BJ (cell line): ENCODE measurements around the gene CAMSAP2. TPM values are rescaled to one million over a fixed set of nuclear protein-coding genes. Genes with fewer than 3 reads are reported as not detected.
"Not testable (repeated sequence)": the region's sequence is repeated elsewhere in the genome, so short reads cannot be mapped to it uniquely, and the experiment has no call there.

Experiments used
- CTCF ChIA-PET: fragments of 350-600 bp; formaldehyde crosslinking; extraction: SDS; loops from one replicate; lab custom pipeline; 2021; ENCODE audit warnings: antibody characterized with exemption, inconsistent platforms; lab: Yijun Ruan, JAX
- POLR2A ChIA-PET: fragments of 300-600 bp; sonication (Branson Sonifier 250); formaldehyde crosslinking; extraction: SDS; loops from one replicate; lab custom pipeline; 2021; ENCODE audit warnings: antibody characterized with exemption; lab: Charles Lee
- DNase-seq: peaks from one replicate; pipeline ENCODE4 v3.0.0-alpha.2; 2011; ENCODE audit warnings: low read depth
- H3K27me3 ChIP-seq: 2 replicates; pipeline ENCODE4 v1.6.0; 2011; ENCODE audit warnings: low read length; ENCODE audit not compliant: control insufficient read depth, insufficient read depth
- H3K36me3 ChIP-seq: 2 replicates; pipeline ENCODE4 v1.5.1; 2011; ENCODE audit warnings: low read length; ENCODE audit not compliant: control insufficient read depth, insufficient read depth
- H3K4me3 ChIP-seq: 2 replicates; pipeline ENCODE4 v1.5.1; 2011; ENCODE audit warnings: low read depth, mild to moderate bottlenecking, control low read depth, low read length
- polyA plus RNA-seq: library from polyadenylated mRNA; depleted of rRNA; stranded (reverse); fragments of >200 nt; gene quantifications from 2 replicates; pipeline ENCODE4 v1.2.3, GENCODE V29; 2011
- TF ChIP-seq, protein P1 (sequence below): IDR thresholded peaks from 2 replicates; pipeline ENCODE4 v1.5.1; 2011; ENCODE audit warnings: low read depth, mild to moderate bottlenecking, control low read depth, inconsistent platforms, low read length, moderate library complexity; ENCODE audit not compliant: insufficient read depth

CAMSAP2 gene
- polyA plus RNA-seq, 1 experiment = 7.5 TPM

DNA sequence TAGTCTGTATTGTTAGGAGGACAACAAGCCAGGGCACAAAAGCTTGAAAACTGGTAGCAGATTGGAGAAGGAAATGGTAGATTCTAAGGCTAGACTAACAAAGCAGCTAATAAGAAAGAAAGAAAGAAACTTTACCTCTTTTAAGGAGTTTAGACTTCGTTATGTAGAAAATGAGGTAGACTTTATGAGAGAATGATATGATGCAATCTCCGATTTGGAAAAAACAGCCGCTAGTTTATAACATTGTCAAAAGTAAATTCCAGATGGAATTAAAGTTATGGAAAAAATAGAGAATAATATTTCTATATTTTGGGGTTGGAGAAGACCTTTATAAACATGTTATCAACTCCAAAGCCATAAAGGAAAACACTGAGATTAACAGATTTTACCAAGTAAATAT lies 67.0 kb downstream of the CAMSAP2 start:
- ChIA-PET CTCF (interaction anchor here (0.7 to 1.2 kb wide), 3 partner anchors 135 to 975 kb away, joined by 3 to 10 read pairs (median 3); partner anchors contain the start of gene DDX59), POLR2A (no interaction called here)
- no peaks in the 10 kb centered on the region for H3K36me3 ChIP-seq
- H3K27me3 ChIP-seq = no peaks in the 10 kb centered on the region
- no peak overlapping the region for H3K4me3 ChIP-seq
- TF ChIP-seq, protein P1, sequence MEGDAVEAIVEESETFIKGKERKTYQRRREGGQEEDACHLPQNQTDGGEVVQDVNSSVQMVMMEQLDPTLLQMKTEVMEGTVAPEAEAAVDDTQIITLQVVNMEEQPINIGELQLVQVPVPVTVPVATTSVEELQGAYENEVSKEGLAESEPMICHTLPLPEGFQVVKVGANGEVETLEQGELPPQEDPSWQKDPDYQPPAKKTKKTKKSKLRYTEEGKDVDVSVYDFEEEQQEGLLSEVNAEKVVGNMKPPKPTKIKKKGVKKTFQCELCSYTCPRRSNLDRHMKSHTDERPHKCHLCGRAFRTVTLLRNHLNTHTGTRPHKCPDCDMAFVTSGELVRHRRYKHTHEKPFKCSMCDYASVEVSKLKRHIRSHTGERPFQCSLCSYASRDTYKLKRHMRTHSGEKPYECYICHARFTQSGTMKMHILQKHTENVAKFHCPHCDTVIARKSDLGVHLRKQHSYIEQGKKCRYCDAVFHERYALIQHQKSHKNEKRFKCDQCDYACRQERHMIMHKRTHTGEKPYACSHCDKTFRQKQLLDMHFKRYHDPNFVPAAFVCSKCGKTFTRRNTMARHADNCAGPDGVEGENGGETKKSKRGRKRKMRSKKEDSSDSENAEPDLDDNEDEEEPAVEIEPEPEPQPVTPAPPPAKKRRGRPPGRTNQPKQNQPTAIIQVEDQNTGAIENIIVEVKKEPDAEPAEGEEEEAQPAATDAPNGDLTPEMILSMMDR = no peak
- no peak for DNase-seq

DNA sequence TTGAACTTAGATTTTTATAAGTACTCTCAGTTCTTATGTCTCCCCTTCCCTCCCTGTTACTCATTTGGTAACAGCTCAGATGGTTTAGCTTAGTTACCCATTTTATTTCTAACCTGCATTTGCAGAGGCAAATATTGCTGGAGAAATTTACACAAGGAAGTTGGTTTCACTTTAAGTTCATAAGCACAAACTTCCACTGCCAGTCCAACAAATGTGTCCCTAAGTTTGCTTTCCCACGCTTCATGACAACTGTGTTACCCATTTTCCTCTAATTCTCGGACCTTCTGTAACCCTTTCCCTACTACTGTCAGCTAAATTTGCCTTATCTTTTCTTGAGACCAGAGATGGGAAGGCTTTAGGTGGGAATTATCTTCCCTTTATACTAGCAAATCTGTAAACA lies 70.2 kb downstream of the CAMSAP2 start:
- no peak overlapping the region for H3K4me3 ChIP-seq
- TF ChIP-seq, protein P1 = no peak
- no peak for DNase-seq
- H3K27me3 ChIP-seq = no peaks in the 10 kb centered on the region
- CTCF ChIA-PET = interaction anchor here (1.9 kb wide), 1 partner anchor 186 kb away, joined by 6 read pairs; no protein-coding TSS in a partner anchor
- H3K36me3 ChIP-seq = no peaks in the 10 kb centered on the region
- POLR2A ChIA-PET = no interaction called here

GRCh38 chr1:200811704-200812103 lies 73.0 kb downstream of the CAMSAP2 start:
- Histone ChIP-seq H3K4me3 (no peak overlapping the region), H3K27me3 (no peaks in the 10 kb centered on the region), H3K36me3 (no peaks in the 10 kb centered on the region)
- ChIA-PET CTCF (interaction anchor here (0.6 to 1.3 kb wide), 2 partner anchors 10 to 194 kb away, joined by 3 read pairs; no protein-coding TSS in a partner anchor), POLR2A (no interaction called here)
- TF ChIP-seq, protein P1 = no peak
- no peak for DNase-seq

GRCh38 chr1:200816624-200817224 lies 78.0 kb downstream of the CAMSAP2 start:
- H3K27me3 ChIP-seq, DNase-seq, CTCF ChIA-PET, H3K4me3 ChIP-seq, POLR2A ChIA-PET, H3K36me3 ChIP-seq: not testable (repeated sequence)

- Histone ChIP-seq H3K4me3 (no peak overlapping the region), H3K27me3 (no peaks in the 10 kb centered on the region), H3K36me3 (peaks cover 1% of the 10 kb centered on the region; the same call in 1 of the 2 replicates)
- no peak for DNase-seq
- TF ChIP-seq, protein P1 = no peak
- CTCF ChIA-PET = no interaction called here
- POLR2A ChIA-PET = no interaction called here
Measured at GRCh38 chr1:200818248-200818647, 79.6 kb downstream of the CAMSAP2 start.

DNA sequence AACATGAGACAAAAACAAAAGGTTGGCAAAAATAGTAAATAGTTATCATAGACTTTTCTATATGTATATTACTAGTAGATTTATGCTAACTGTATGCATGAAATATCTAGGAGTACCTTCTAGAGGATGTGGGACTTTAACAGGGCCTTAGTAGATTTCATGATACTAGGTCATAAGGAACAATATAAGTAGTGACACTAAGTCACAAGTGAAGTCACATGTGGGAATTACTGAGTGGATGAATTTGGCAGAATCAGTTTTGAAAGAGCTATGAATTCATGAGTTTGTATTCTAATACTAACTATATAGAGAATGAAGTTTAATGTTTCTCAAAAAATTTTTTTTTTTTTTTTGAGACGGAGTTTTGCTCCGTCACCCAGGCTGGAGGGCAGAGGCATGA lies 81.0 kb downstream of the CAMSAP2 start:
- Histone ChIP-seq H3K4me3 (no peak overlapping the region), H3K27me3 (no peaks in the 10 kb centered on the region), H3K36me3 (peaks cover 1% of the 10 kb centered on the region; the same call in 1 of the 2 replicates)
- no peak for DNase-seq
- TF ChIP-seq, protein P1 = no peak
- ChIA-PET CTCF (no interaction called here), POLR2A (no interaction called here)
